Fibroblast of pulmonary artery (primary cell): ENCODE measurements around the gene PLPP1.

Source experiments
- DNase-seq: peaks from one replicate; pipeline ENCODE4 v3.0.0-alpha.2; 2010; ENCODE audit warnings: low read depth
- H3K4me3 ChIP-seq: replicated peaks from 2 replicates; pipeline ENCODE4 v1.5.1; 2011; ENCODE audit warnings: low read depth, mild to moderate bottlenecking, control low read depth, low read length, moderate library complexity
- CTCF ChIP-seq: IDR thresholded peaks from 2 replicates; pipeline ENCODE4 v1.5.1; 2011; ENCODE audit warnings: mild to moderate bottlenecking, control low read depth, low read length, inconsistent platforms; ENCODE audit errors: missing control alignments

The PLPP1 gene

GRCh38 chr5:55432549-55432948, 102.2 kb downstream of the PLPP1 start:
- no peak for DNase-seq
- no peak for TF ChIP-seq CTCF
- no peak overlapping the region for H3K4me3 ChIP-seq

- no peak overlapping the region for H3K4me3 ChIP-seq
- DNase-seq, result no peak
- no peak for TF ChIP-seq CTCF
These were observed 105.0 kb downstream of the PLPP1 start for GRCh38 chr5:55429613-55430253.

GRCh38 chr5:55429221-55429612, 105.5 kb downstream of the PLPP1 start:
- H3K4me3 ChIP-seq, result no peak overlapping the region
- DNase-seq, result no peak
- TF ChIP-seq CTCF, result no peak

- no peak for TF ChIP-seq CTCF
- peak; percentile 70 for DNase-seq
- H3K4me3 ChIP-seq, result no peak overlapping the region
These were observed 107.6 kb downstream of the PLPP1 start for GRCh38 chr5:55427157-55427556.

GRCh38 chr5:55426455-55426854, 108.3 kb downstream of the PLPP1 start:
- DNase-seq, result no peak
- no peak for TF ChIP-seq CTCF
- H3K4me3 ChIP-seq, result no peak overlapping the region

GRCh38 chr5:55421074-55421529, 113.7 kb downstream of the PLPP1 start:
- H3K4me3 ChIP-seq, result no peak overlapping the region
- TF ChIP-seq CTCF, result no peak
- DNase-seq, result no peak
